ENCODE measurements around the gene SEC24B. TPM values are rescaled to one million over a fixed set of nuclear protein-coding genes. Genes with fewer than 3 reads are reported as not detected.
A peak's percentile ranks its signal among the peaks of the same experiment; 100 is the strongest.

SEC24B gene
- total RNA-seq, 2 experiments from 2014 or later = 25.8 to 26.0 TPM

GRCh38 chr4:109532182-109532581, 98.6 kb downstream of the SEC24B start:
- no peak overlapping the region for H3K4me3 Mint-ChIP-seq
- ChIA-PET CTCF (interaction anchor here (0.8 to 1.5 kb wide), 3 partner anchors 8 to 99 kb away, joined by 3 to 5 read pairs (median 3); partner anchors contain the start of gene SEC24B), POLR2A (no interaction called here)
- DNase-seq (no peak), ATAC-seq (no peak)
- H3K36me3 Mint-ChIP-seq (ENCODE audit: low read depth) = peaks cover 36% of the 10 kb centered on the region
- no peak for TF ChIP-seq CTCF (IDR thresholded peaks at IDR 0.05)
- intact Hi-C loops (cut with micrococcal nuclease) = no loop called here
- no peak overlapping the region for H3K27ac Mint-ChIP-seq
- H3K27me3 Mint-ChIP-seq = no peaks in the 10 kb centered on the region
- H3K4me1 Mint-ChIP-seq (ENCODE audit: low read depth) = no peaks in the 10 kb centered on the region
- no peaks in the 10 kb centered on the region for H3K9me3 Mint-ChIP-seq

- ATAC-seq (no peak), DNase-seq (no peak)
- Mint-ChIP-seq H3K27ac (no peak overlapping the region), H3K27me3 (no peaks in the 10 kb centered on the region), H3K4me3 (no peak overlapping the region), H3K4me1 (ENCODE audit: low read depth) (peaks cover 27% of the 10 kb centered on the region), H3K9me3 (peaks cover 5% of the 10 kb centered on the region), H3K36me3 (ENCODE audit: low read depth) (peaks cover 21% of the 10 kb centered on the region)
- no peak for TF ChIP-seq CTCF (IDR thresholded peaks at IDR 0.05)
- ChIA-PET CTCF (no interaction called here), POLR2A (no interaction called here)
- intact Hi-C loops (cut with micrococcal nuclease) = no loop called here
These were observed 111.8 kb downstream of the SEC24B start for GRCh38 chr4:109545401-109545800.

GRCh38 chr4:109547394-109547793, 113.8 kb downstream of the SEC24B start:
- H3K36me3 Mint-ChIP-seq (ENCODE audit: low read depth) = peaks cover 21% of the 10 kb centered on the region
- peaks cover 27% of the 10 kb centered on the region for H3K4me1 Mint-ChIP-seq (ENCODE audit: low read depth)
- ATAC-seq = no peak
- peak overlapping the region; percentile 6 for H3K27ac Mint-ChIP-seq
- intact Hi-C loops (cut with micrococcal nuclease) = no loop called here
- CTCF ChIA-PET = interaction anchor here (0.9 to 1.0 kb wide), 2 partner anchors 28 to 114 kb away, joined by 3 read pairs; no protein-coding TSS in a partner anchor
- H3K27me3 Mint-ChIP-seq = no peaks in the 10 kb centered on the region
- peaks cover 5% of the 10 kb centered on the region for H3K9me3 Mint-ChIP-seq
- POLR2A ChIA-PET = interaction anchor here (1.3 kb wide), 1 partner anchor 12 kb away, joined by 5 read pairs; no protein-coding TSS in a partner anchor
- no peak for TF ChIP-seq CTCF (IDR thresholded peaks at IDR 0.05)
- no peak for DNase-seq
- H3K4me3 Mint-ChIP-seq = no peak overlapping the region

- TF ChIP-seq CTCF (IDR thresholded peaks at IDR 0.05) = no peak
- peaks cover 23% of the 10 kb centered on the region for H3K36me3 Mint-ChIP-seq (ENCODE audit: low read depth)
- no peaks in the 10 kb centered on the region for H3K27me3 Mint-ChIP-seq
- CTCF ChIA-PET = no interaction called here
- POLR2A ChIA-PET = no interaction called here
- peak overlapping the region; percentile 73 for H3K27ac Mint-ChIP-seq
- peak; percentile 56 for DNase-seq
- H3K4me3 Mint-ChIP-seq = no peak overlapping the region
- peaks cover 27% of the 10 kb centered on the region for H3K4me1 Mint-ChIP-seq (ENCODE audit: low read depth)
- intact Hi-C loops (cut with micrococcal nuclease) = no loop called here
- ATAC-seq = peak; percentile 83
- peaks cover 5% of the 10 kb centered on the region for H3K9me3 Mint-ChIP-seq
These were observed 115.0 kb downstream of the SEC24B start for GRCh38 chr4:109548655-109549054.

- TF ChIP-seq CTCF (IDR thresholded peaks at IDR 0.05) = no peak
- no peak overlapping the region for H3K4me3 Mint-ChIP-seq
- peaks cover 26% of the 10 kb centered on the region for H3K4me1 Mint-ChIP-seq (ENCODE audit: low read depth)
- no peak overlapping the region for H3K27ac Mint-ChIP-seq
- DNase-seq = no peak
- peaks cover 5% of the 10 kb centered on the region for H3K9me3 Mint-ChIP-seq
- intact Hi-C loops (cut with micrococcal nuclease) = no loop called here
- H3K27me3 Mint-ChIP-seq = no peaks in the 10 kb centered on the region
- ChIA-PET CTCF (no interaction called here), POLR2A (no interaction called here)
- peaks cover 22% of the 10 kb centered on the region for H3K36me3 Mint-ChIP-seq (ENCODE audit: low read depth)
- ATAC-seq = no peak
These were observed 118.6 kb downstream of the SEC24B start for GRCh38 chr4:109552237-109552636.
